ENCODE results near the gene SERINC5.

GRCh38 chr5:80067016-80067415 lies 188.8 kb downstream of the SERINC5 start:
- TF ChIP-seq ZC3H10 (CRISPR knock-in tag; IDR thresholded peaks at IDR 0.05) (no peak), CREB5 (CRISPR knock-in tag; IDR thresholded peaks at IDR 0.05; ENCODE audit: low read depth) (no peak), ISL1 (CRISPR knock-in tag; IDR thresholded peaks at IDR 0.05) (no peak), GLIS3 (CRISPR knock-in tag; IDR thresholded peaks at IDR 0.05) (no peak), OSR1 (CRISPR knock-in tag; IDR thresholded peaks at IDR 0.05) (no peak), CSDC2 (CRISPR knock-in tag; IDR thresholded peaks at IDR 0.05) (no peak), ZFP3 (CRISPR knock-in tag; IDR thresholded peaks at IDR 0.05) (no peak), ESRRG (CRISPR knock-in tag; IDR thresholded peaks at IDR 0.05) (no peak), ZFP30 (CRISPR knock-in tag; IDR thresholded peaks at IDR 0.05) (no peak), ARNTL (CRISPR knock-in tag; IDR thresholded peaks at IDR 0.05; ENCODE audit: borderline replicate concordance, low read depth) (no peak)

Data from SK-N-SH treated with all-trans-retinoic acid at 6 μM for 48 hours (cell line).